Rectal smooth muscle tissue (tissue), 1 donor: ENCODE results near the gene RIMS4.
A peak's percentile ranks its signal among the peaks of the same experiment; 100 is the strongest.

Experiments used
- H3K27ac ChIP-seq: one replicate; pipeline ENCODE4 v1.7.0; 2013; ENCODE audit warnings: low read depth, low read length, inconsistent platforms
- H3K27me3 ChIP-seq: one replicate; pipeline ENCODE4 v1.7.0; 2013; ENCODE audit warnings: low read length; ENCODE audit not compliant: control insufficient read depth, insufficient read depth
- H3K36me3 ChIP-seq: one replicate; pipeline ENCODE4 v1.7.0; 2013; ENCODE audit warnings: low read length; ENCODE audit not compliant: control insufficient read depth, insufficient read depth
- H3K4me1 ChIP-seq: one replicate; pipeline ENCODE4 v1.7.0; 2013; ENCODE audit warnings: low read length; ENCODE audit not compliant: control insufficient read depth, insufficient read depth
- H3K4me3 ChIP-seq: one replicate; pipeline ENCODE4 v1.7.0; 2013; ENCODE audit warnings: low read length
- H3K9ac ChIP-seq: one replicate; pipeline ENCODE4 v1.7.0; 2013; ENCODE audit warnings: low read length

RIMS4 gene

GRCh38 chr20:44784688-44785087 lies 25.7 kb downstream of the RIMS4 start:
- H3K36me3 ChIP-seq = no peaks in the 10 kb centered on the region
- H3K4me3 ChIP-seq = no peak overlapping the region
- no peaks in the 10 kb centered on the region for H3K4me1 ChIP-seq
- H3K9ac ChIP-seq = no peak overlapping the region
- no peaks in the 10 kb centered on the region for H3K27me3 ChIP-seq
- H3K27ac ChIP-seq = no peak overlapping the region

- Histone ChIP-seq H3K9ac (no peak overlapping the region), H3K36me3 (no peaks in the 10 kb centered on the region), H3K4me1 (no peaks in the 10 kb centered on the region), H3K27ac (no peak overlapping the region), H3K4me3 (no peak overlapping the region), H3K27me3 (no peaks in the 10 kb centered on the region)
Observed at GRCh38 chr20:44781791-44782190, 28.6 kb downstream of the RIMS4 start.

GRCh38 chr20:44781118-44781517 lies 29.2 kb downstream of the RIMS4 start:
- no peaks in the 10 kb centered on the region for H3K4me1 ChIP-seq
- H3K4me3 ChIP-seq = no peak overlapping the region
- H3K27ac ChIP-seq = no peak overlapping the region
- no peaks in the 10 kb centered on the region for H3K27me3 ChIP-seq
- no peaks in the 10 kb centered on the region for H3K36me3 ChIP-seq
- H3K9ac ChIP-seq = no peak overlapping the region

GRCh38 chr20:44780226-44780625 lies 30.1 kb downstream of the RIMS4 start:
- Histone ChIP-seq H3K27me3 (no peaks in the 10 kb centered on the region), H3K27ac (no peak overlapping the region), H3K9ac (peak overlapping the region; percentile 32), H3K4me3 (no peak overlapping the region), H3K4me1 (no peaks in the 10 kb centered on the region), H3K36me3 (no peaks in the 10 kb centered on the region)

GRCh38 chr20:44776980-44777379 lies 33.4 kb downstream of the RIMS4 start:
- H3K9ac ChIP-seq = no peak overlapping the region
- H3K36me3 ChIP-seq = no peaks in the 10 kb centered on the region
- no peak overlapping the region for H3K27ac ChIP-seq
- no peaks in the 10 kb centered on the region for H3K4me1 ChIP-seq
- no peaks in the 10 kb centered on the region for H3K27me3 ChIP-seq
- H3K4me3 ChIP-seq = no peak overlapping the region

- Histone ChIP-seq H3K4me3 (no peak overlapping the region), H3K27me3 (peaks cover 2% of the 10 kb centered on the region), H3K27ac (no peak overlapping the region), H3K4me1 (no peaks in the 10 kb centered on the region), H3K36me3 (no peaks in the 10 kb centered on the region), H3K9ac (no peak overlapping the region)
Observed at GRCh38 chr20:44773070-44773829, 37.1 kb downstream of the RIMS4 start.

- no peaks in the 10 kb centered on the region for H3K36me3 ChIP-seq
- no peak overlapping the region for H3K4me3 ChIP-seq
- H3K27me3 ChIP-seq = peaks cover 2% of the 10 kb centered on the region
- no peak overlapping the region for H3K9ac ChIP-seq
- H3K4me1 ChIP-seq = no peaks in the 10 kb centered on the region
- no peak overlapping the region for H3K27ac ChIP-seq
Observed at GRCh38 chr20:44772636-44773035, 37.7 kb downstream of the RIMS4 start.

GRCh38 chr20:44771172-44771535 lies 39.2 kb downstream of the RIMS4 start:
- no peaks in the 10 kb centered on the region for H3K4me1 ChIP-seq

GRCh38 chr20:44770484-44771171 lies 39.7 kb downstream of the RIMS4 start:
- no peak overlapping the region for H3K9ac ChIP-seq
- H3K27me3 ChIP-seq = peaks cover 2% of the 10 kb centered on the region
- no peak overlapping the region for H3K4me3 ChIP-seq
- H3K4me1 ChIP-seq = no peaks in the 10 kb centered on the region
- H3K27ac ChIP-seq = no peak overlapping the region
- H3K36me3 ChIP-seq = no peaks in the 10 kb centered on the region

More at GRCh38 chr20:44771172-44771535, 39.2 kb downstream of the RIMS4 start:
- H3K9ac ChIP-seq = no peak overlapping the region
- H3K4me3 ChIP-seq = no peak overlapping the region
- no peaks in the 10 kb centered on the region for H3K36me3 ChIP-seq
- H3K27ac ChIP-seq = no peak overlapping the region
- peaks cover 2% of the 10 kb centered on the region for H3K27me3 ChIP-seq

GRCh38 chr20:44769481-44769863 lies 40.9 kb downstream of the RIMS4 start:
- Histone ChIP-seq H3K27ac (no peak overlapping the region), H3K9ac (no peak overlapping the region), H3K4me1 (no peaks in the 10 kb centered on the region), H3K27me3 (peaks cover 2% of the 10 kb centered on the region), H3K4me3 (no peak overlapping the region), H3K36me3 (no peaks in the 10 kb centered on the region)

- Histone ChIP-seq H3K9ac (no peak overlapping the region), H3K36me3 (no peaks in the 10 kb centered on the region), H3K4me3 (no peak overlapping the region), H3K27ac (no peak overlapping the region), H3K27me3 (peaks cover 2% of the 10 kb centered on the region), H3K4me1 (no peaks in the 10 kb centered on the region)
Observed at GRCh38 chr20:44768854-44769480, 41.4 kb downstream of the RIMS4 start.

- H3K27me3 ChIP-seq = peaks cover 2% of the 10 kb centered on the region
- H3K9ac ChIP-seq = no peak overlapping the region
- H3K27ac ChIP-seq = no peak overlapping the region
- no peak overlapping the region for H3K4me3 ChIP-seq
- no peaks in the 10 kb centered on the region for H3K4me1 ChIP-seq
- H3K36me3 ChIP-seq = no peaks in the 10 kb centered on the region
Observed at GRCh38 chr20:44768256-44768655, 42.1 kb downstream of the RIMS4 start.
